Measurements from ENCODE around the gene USP19. TPM values are rescaled to one million over a fixed set of nuclear protein-coding genes. Genes with fewer than 3 reads are reported as not detected.

Gene USP19
- total RNA-seq, 1 donor from 2014 or later: 45.0 TPM

DNA sequence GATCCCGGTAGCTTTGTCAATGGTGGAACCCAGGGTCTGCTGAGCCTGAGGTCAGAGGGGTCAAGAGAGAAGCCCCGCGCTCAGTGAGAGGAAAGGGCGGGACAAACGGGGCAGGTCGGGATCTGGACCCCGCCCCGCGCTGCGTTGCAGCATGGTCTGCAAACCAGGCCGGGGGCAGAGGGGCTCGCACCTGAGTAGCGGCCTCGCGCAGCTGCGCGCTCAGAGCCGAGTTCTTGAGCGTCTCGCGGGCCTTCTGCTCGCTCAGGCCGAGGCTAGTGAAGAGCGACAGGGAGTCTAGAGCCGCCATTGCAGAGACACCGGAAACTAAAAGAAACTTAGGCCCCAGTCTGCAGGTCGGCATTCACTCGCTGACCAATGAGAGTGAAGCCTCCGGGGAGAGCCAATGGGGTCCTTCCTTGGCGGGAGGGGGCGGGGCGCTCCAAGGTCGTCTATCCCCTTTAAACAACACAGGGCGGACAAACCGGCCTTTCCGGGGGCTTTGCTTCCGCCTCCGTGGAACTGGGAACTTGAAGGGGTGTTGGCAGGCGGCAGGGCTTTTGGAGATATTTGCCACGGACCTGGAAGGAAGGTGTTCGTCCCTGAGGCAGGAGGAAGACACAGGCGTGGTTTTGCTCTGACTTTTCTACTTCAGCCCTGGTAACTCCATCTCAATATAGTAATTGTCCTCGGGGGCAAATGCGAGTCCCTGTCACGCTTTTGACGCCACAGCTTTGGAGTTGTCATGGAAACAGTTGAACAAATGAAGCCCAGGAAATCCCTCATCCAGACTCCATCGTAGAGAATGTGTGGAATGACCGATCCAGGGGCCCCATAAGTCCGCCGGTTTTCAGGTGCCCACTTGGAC is 16.0 kb downstream of the USP19 start, which contains the start of gene QARS1:
QARS1 (minus strand) TSS at position 331 of the 865 bp plus-strand sequence; CDS start at position 307, 24 bp downstream.
- peak; percentile 97 for DNase-seq (ENCODE audit: low spot score)

DNA sequence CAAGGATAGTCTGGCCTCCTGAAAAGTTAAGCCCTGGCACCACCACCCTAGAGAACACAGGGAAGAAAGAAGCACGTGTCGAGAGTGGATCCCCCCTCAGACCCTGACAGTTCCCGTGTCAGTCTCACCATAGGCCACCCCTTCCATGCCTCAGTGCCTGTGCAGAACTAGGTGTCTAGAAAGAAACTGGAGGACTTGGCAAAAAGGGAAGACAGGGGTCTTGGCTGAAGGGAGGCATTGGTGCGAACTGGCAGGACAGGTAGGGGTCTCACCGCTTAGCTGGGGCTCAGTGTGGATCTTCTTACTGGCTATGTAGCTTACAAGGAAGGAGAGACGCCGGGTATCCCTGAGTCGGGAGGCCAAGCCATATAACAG is 16.6 kb downstream of the USP19 start:
- DNase-seq (ENCODE audit: low spot score): no peak

DNA sequence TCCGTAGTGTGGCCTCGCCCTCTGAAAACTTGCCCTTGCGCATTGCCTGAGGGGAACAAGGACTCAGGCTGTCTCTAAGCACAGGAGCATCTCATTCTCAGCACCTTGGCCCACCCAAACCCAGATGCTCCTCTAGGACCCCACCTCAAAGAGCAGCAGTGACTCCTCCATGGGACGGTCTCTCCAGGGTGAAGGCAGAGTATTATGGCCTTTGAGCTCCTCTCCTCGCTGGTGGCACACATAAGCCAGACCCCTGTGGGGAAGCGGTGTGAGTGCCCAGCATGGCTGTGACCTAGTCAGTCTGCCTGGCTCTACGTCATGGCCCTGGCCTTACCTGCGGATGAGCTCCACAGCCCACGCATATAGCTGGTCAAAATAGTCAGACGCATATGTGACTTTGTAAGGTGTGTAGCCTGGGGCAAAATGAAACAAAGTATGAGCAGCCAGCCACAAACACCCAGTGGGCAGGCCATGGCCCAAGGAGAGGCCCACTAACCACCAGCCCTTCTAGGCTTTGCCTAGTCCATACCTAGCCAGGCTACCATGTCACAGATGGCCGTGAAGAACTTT is 20.5 kb downstream of the USP19 start:
- no peak for DNase-seq (ENCODE audit: low spot score)

DNA sequence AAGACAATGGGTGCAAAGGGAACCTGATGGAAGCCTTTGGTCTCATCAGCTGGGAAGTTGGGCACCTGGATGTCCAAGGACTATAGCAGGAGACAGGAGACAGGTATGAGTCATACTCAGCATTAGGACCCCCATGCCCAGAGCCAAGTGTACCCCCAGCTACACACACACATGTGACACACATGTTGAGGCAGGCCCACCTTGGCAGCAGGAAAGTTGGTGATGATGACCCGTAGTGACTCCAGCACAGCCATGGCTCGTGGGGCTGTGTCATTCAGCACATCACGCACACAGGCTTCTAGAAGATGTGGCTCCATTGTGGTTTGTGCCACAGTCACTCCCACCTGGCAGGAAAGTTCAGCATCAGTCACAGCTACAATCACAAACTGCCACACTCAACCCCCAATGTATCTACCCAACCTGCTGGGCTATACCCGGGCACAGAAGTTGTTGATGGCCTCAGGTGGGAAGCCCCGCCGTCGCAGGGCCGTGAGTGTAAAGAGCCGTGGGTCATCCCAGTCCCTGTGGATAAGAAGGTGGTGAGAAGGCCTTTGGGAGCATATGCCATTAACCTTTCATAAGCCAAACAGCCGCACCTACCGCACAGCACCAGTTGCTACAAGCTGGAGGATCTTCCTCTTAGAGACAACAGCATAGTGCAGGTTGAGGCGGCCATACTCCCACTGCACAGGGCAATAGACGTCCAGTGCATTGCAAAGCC is 21.6 kb downstream of the USP19 start:
- DNase-seq (ENCODE audit: low spot score): no peak

DNA sequence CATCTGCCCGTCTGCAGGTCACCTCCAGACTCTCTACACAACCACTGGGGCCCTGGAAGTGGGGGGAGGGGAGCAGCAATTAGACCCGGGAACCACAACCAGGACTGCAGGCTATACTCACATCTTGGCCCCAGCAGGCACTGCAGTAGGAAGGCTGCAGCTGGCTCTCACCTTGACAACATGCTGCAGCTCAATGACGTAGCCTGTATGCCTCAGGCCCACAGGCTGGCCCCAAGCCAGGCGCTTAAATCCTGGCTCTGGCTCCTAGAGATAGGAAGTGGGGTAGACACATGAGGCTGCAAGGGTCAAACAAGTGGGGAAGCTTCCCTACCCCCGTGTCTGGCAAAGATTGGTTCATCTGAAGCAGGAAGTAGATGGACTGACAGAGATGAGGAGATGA is 22.2 kb downstream of the USP19 start:
- DNase-seq (ENCODE audit: low spot score): no peak

DNA sequence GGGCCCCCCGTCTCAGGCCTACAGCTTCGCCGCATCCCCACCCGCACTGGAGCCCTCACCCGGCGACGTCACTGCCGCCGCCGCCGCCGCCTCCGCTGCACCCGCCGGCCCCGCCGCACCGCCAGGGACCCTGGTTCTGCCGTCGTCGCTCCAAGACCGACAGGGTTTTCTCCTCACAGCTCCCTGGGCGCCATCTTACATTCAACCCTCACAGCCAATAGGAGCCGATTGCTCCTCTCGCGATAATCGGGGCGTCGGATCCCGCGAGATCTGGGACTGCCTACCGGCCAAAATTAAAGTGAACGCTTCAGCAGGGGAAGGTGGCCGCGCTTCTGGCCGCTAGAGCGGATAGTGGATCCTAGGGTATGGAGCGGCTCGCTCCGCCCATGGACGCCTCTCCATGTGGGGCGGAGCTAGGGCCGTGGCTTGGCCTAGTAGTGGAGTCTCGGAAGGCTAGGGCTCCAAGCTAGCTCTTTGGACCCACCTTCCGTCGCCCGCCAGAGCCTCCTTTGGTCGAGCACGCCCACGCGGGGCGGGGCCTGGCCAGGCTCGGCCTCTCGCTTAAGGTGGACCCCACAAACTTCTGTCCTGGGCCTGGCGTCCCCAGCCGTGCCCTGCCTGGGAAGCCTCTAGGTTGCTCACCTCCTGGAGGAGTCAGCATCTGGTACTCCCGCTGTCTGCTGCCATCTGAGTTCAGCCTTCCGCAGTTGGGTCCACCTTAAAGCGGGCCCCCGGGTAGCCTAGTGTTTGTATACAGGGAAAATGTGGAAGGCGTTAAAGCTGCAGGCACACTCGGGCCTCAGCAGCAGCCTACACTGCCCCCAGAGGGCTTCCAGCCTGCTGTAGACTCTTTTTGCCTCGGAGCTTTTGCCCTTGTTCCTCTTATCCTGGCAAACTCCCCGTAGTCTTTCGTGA is 26.5 kb downstream of the USP19 start, which contains the start of gene QRICH1:
QRICH1 (minus strand) TSS at position 219 of the 915 bp plus-strand sequence. CDS start 17,054 bp downstream, outside the sequence.
- DNase-seq (ENCODE audit: low spot score): peak; percentile 98

DNA sequence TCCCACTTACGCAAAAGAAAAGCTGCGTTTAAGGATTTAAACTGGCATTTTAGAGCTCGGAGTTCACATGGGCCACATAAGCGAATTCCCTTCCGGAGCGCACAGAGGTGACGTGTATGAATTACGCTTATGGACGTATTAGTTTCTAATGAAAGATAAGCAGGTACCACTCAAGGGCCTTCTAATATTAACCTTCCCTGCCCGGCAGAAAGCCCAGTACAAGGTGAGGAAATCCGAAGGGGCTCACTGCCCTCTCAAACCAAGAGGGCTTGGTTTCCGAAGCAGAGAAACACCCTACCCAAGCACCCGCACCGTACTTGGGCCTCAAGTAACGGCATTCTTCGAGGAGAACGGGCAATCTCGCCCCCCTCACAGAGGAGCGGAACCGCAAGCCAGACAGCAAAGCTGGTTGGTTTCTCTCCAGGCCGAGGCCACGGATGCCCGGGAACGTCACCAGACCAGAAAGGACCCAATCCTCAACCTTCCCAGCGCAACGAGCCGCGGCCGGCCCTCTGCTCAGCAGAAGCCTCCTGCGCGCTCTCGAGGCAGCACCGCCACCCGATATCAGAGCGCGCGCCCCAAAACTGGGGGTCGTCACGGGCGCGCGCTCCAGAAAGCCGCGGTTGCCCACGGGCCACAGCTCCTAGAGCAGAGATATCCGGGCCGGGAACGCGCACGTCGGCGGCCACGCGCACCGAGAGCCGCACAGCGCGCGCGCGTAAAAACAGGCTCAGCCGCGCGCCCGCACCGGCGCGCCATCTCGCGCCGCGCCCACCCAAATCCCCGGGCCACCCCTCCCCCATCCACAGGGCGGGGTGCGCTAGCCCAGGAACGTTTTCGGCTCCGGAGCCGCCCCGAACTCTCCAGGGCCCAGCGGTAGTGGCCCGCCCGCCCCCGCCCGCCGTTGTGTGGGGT is 27.4 kb downstream of the USP19 start:
- no peak for DNase-seq (ENCODE audit: low spot score)

DNA sequence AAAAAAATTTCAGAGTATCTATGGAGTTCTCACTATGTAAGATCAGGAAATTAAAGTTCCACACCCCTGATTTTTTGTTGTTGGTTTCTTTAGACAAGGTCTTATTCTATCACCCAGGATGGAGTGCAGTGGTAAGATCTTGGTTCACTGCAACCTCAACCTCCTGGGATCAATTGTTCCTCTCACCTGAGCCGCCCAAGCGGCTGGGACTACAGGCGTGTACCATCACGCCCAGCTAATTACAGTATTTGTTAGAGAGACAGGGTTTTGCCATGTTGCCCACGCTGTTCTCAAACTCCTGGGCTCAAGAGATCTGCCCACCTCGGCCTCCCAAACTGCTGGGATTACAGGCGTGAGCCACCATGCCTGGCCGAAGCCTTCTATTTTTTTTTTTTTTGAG is 39.2 kb downstream of the USP19 start:
- DNase-seq (ENCODE audit: low spot score): no peak

DNA sequence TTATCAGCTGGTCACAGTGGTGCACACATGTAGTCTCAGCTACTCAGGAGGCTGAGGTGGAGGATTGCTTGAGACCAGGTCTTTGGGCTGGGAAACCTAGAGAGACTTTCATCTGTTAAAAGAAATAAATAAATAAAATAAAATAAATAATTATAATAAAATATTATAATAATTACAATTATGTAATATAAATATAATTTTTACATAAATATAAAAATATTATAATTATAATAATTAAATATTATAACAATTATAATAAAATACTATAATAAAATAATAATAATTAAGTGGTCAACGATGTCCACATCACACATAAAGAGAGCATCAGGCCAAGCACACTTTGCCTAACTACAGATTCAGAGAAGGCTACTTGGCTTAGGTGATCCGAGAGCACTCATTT is 41.4 kb downstream of the USP19 start:
- no peak for DNase-seq (ENCODE audit: low spot score)

DNA sequence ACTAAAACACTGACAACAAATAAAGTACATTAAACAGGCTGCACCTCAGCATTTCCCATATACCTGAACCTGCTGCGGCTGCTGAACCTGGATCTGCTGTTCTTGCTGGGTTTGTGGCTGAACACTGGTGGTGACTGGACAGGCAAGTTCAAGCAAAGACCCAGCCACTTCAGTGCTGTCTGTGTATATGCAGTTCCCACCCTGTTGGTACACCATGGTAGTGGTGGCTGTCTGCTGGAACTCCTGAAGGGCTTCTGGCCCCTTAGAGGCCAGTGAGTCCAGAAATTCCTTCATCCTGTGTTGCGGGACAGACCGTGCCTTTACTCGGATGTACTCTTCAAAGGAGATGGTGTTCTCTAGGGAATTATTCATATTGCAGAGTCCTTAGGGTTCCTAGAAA is 44.0 kb downstream of the USP19 start:
- DNase-seq (ENCODE audit: low spot score): no peak

DNA sequence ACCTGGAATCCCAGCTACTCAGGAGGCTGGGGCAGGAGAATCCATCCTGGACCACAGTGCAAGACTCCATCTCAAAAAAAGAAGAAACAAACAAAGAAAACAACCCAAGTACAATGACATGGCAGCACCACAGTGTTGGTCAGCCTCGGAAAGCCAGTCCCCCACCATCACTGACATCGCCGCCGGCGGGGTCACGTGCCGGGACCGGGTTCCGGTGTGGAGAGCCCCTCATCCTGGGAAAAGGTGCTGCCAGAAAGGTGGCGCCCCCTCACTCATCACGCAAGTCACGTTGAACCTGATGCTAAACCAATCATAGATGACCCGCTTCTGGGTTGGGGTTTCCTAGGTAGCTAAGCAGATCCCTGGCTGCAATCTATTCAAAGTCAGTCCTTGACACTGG is 44.5 kb downstream of the USP19 start:
- no peak for DNase-seq (ENCODE audit: low spot score)

Small RNA genes lying within 50 kb of the gene (microRNA-seq; reads per million reads assigned to microRNA genes)
- not detected for gene MIR6890 (ENCODE audit: borderline number of aligned reads)

Other genes with a start within 250 kb of the USP19 start
- gene SLC25A20, start 221.9 kb downstream of the USP19 start, total RNA-seq: 46.1 TPM
- gene ARIH2, start 202.0 kb downstream of the USP19 start, total RNA-seq: 92.3 TPM
- gene P4HTM, start 130.6 kb downstream of the USP19 start, total RNA-seq: 16.2 TPM
- gene WDR6, start 113.4 kb downstream of the USP19 start, total RNA-seq: 104 TPM
- 16.0 TPM for gene DALRD3, start 102.2 kb downstream of the USP19 start, total RNA-seq
- 102 TPM for gene NDUFAF3, start 98.7 kb downstream of the USP19 start, total RNA-seq
- gene IMPDH2, start 91.4 kb downstream of the USP19 start, total RNA-seq: 123 TPM
- 96.9 TPM for gene QRICH1, start 26.8 kb downstream of the USP19 start, total RNA-seq
- 167 TPM for gene QARS1, start 16.1 kb downstream of the USP19 start, total RNA-seq
- 310 TPM for gene LAMB2, start 12.2 kb upstream of the USP19 start, total RNA-seq
- gene CCDC71, start 45.5 kb upstream of the USP19 start, total RNA-seq: 19.4 TPM
- gene KLHDC8B, start 50.8 kb upstream of the USP19 start, total RNA-seq: 53.5 TPM
- 5.8 TPM for gene C3orf62, start 156.4 kb upstream of the USP19 start, total RNA-seq
- 65.5 TPM for gene USP4, start 219.2 kb upstream of the USP19 start, total RNA-seq
- gene GPX1, start 237.5 kb upstream of the USP19 start, total RNA-seq: 724 TPM